HepG2 (cell line): ENCODE measurements around the gene GDPGP1. TPM values are rescaled to one million over a fixed set of nuclear protein-coding genes. Genes with fewer than 3 reads are reported as not detected.

Experiments used
- ASH2L ChIP-seq: fragments of 300-600, 200-600 bp; sonication (generic); IDR thresholded peaks from 2 replicates; pipeline ENCODE4 v1.7.0; 2017; ENCODE audit warnings: low read depth, mild to moderate bottlenecking, moderate library complexity, mixed read lengths, low read length; ENCODE audit not compliant: insufficient read length
- CAMTA2 ChIP-seq: sonication (generic); formaldehyde crosslinking; IDR thresholded peaks from 2 replicates; pipeline ENCODE4 v1.4.0; 2020; ENCODE audit warnings: mild to moderate bottlenecking, missing genetic modification reagents, borderline replicate concordance
- ESRRA ChIP-seq: sonication (generic); formaldehyde crosslinking; IDR thresholded peaks from 2 replicates; pipeline ENCODE4 v1.5.1; 2020; ENCODE audit warnings: mild to moderate bottlenecking, low read depth, missing genetic modification reagents
- EZH2 ChIP-seq: conservative IDR thresholded peaks from 2 replicates; pipeline ENCODE4 v1.6.1; 2012; ENCODE audit warnings: mild to moderate bottlenecking, low read depth, low read length, moderate library complexity
- ISL2 ChIP-seq: sonication (generic); formaldehyde crosslinking; IDR thresholded peaks from 2 replicates; pipeline ENCODE4 v1.5.0; 2020; ENCODE audit warnings: missing genetic modification reagents
- KDM4B ChIP-seq: sonication (generic); formaldehyde crosslinking; IDR thresholded peaks from 2 replicates; pipeline ENCODE4 v1.4.0; 2020; ENCODE audit warnings: missing genetic modification reagents
- KDM5B ChIP-seq: sonication (generic); formaldehyde crosslinking; IDR thresholded peaks from 2 replicates; pipeline ENCODE4 v1.4.0; 2020; ENCODE audit warnings: missing genetic modification reagents, mild to moderate bottlenecking, borderline replicate concordance
- KDM6A ChIP-seq: IDR thresholded peaks from 2 replicates; pipeline ENCODE4 v1.6.1; 2016; ENCODE audit warnings: low read depth
- KMT2B ChIP-seq: IDR thresholded peaks from 2 replicates; pipeline ENCODE4 v1.6.1; 2016; ENCODE audit warnings: missing genetic modification reagents, missing compliant biosample characterization
- MEF2D ChIP-seq: sonication (generic); formaldehyde crosslinking; IDR thresholded peaks from 2 replicates; pipeline ENCODE4 v1.5.1; 2020; ENCODE audit warnings: mild to moderate bottlenecking, missing genetic modification reagents
- NR2F1 ChIP-seq, 2 experiments: fragments of 450-650 bp in 1 of 2; formaldehyde crosslinking in 1 of 2; IDR thresholded peaks; 2 replicates each; pipeline versions ENCODE4 v1.5.0 to v1.6.1; 2016 to 2020; ENCODE audit warnings: mild to moderate bottlenecking in 1 of 2, missing compliant biosample characterization in 1 of 2, missing genetic modification reagents in 1 of 2, moderate library complexity in 1 of 2
- PHB2 ChIP-seq: fragments of 450-650 bp; IDR thresholded peaks from 2 replicates; pipeline ENCODE4 v1.6.1; 2018; ENCODE audit not compliant: partially characterized antibody
- POLR2G ChIP-seq: fragments of 200-400 bp; formaldehyde crosslinking; IDR thresholded peaks from 2 replicates; pipeline ENCODE4 v1.6.1; 2018; ENCODE audit warnings: mild to moderate bottlenecking, low read depth, low read length, moderate library complexity
- SSRP1 ChIP-seq: IDR thresholded peaks from 2 replicates; pipeline ENCODE4 v1.6.1; 2016; ENCODE audit warnings: control low read depth
- TAF1 ChIP-seq: sonication (generic); formaldehyde crosslinking; IDR thresholded peaks from 2 replicates; pipeline ENCODE4 v1.4.0; 2020; ENCODE audit warnings: missing genetic modification reagents
- TBL1XR1 ChIP-seq: fragments of 150-350 bp; IDR thresholded peaks from 2 replicates; pipeline ENCODE4 v1.6.1; 2014; ENCODE audit warnings: borderline replicate concordance, low read length; ENCODE audit not compliant: partially characterized antibody
- TFDP1 ChIP-seq: IDR thresholded peaks from 2 replicates; pipeline ENCODE4 v1.6.1; 2016; ENCODE audit warnings: missing compliant biosample characterization, missing genetic modification reagents, borderline replicate concordance
- ZFP36 ChIP-seq: fragments of 150-350 bp; IDR thresholded peaks from 2 replicates; pipeline ENCODE4 v1.6.1; 2018; ENCODE audit warnings: borderline replicate concordance, low read length, low read depth; ENCODE audit not compliant: partially characterized antibody
- ZFP82 ChIP-seq: sonication (generic); formaldehyde crosslinking; IDR thresholded peaks from 2 replicates; pipeline ENCODE4 v1.5.1; 2020; ENCODE audit warnings: mild to moderate bottlenecking, missing genetic modification reagents, borderline replicate concordance
- ZNF230 ChIP-seq: sonication (generic); formaldehyde crosslinking; IDR thresholded peaks from 2 replicates; pipeline ENCODE4 v1.4.0; 2020; ENCODE audit warnings: mild to moderate bottlenecking, missing genetic modification reagents
- ZNF256 ChIP-seq: sonication (generic); formaldehyde crosslinking; conservative IDR thresholded peaks from 2 replicates; pipeline ENCODE4 v1.4.0; 2020; ENCODE audit warnings: missing genetic modification reagents
- ZNF549 ChIP-seq: sonication (generic); formaldehyde crosslinking; IDR thresholded peaks from 2 replicates; pipeline ENCODE4 v1.5.0; 2020; ENCODE audit warnings: missing genetic modification reagents
- ZNF605 ChIP-seq: sonication (generic); formaldehyde crosslinking; IDR thresholded peaks from 2 replicates; pipeline ENCODE4 v1.8.0; 2022; ENCODE audit warnings: mild to moderate bottlenecking, missing genetic modification reagents
- ZNF7 ChIP-seq: IDR thresholded peaks from 2 replicates; pipeline ENCODE4 v1.6.1; 2016; ENCODE audit warnings: missing biosample characterization, missing genetic modification reagents
- ZNF75D ChIP-seq: sonication (generic); formaldehyde crosslinking; IDR thresholded peaks from 2 replicates; pipeline ENCODE4 v1.8.1; 2023; ENCODE audit warnings: missing genetic modification reagents, mild to moderate bottlenecking, borderline replicate concordance
- ZNF770 ChIP-seq: sonication (generic); formaldehyde crosslinking; IDR thresholded peaks from 2 replicates; pipeline ENCODE4 v1.5.0; 2020; ENCODE audit warnings: mild to moderate bottlenecking, missing genetic modification reagents
- ZSCAN12 ChIP-seq: sonication (generic); formaldehyde crosslinking; IDR thresholded peaks from 2 replicates; pipeline ENCODE4 v1.9.0; 2021; ENCODE audit warnings: mild to moderate bottlenecking, missing genetic modification reagents
- polyA plus RNA-seq, 8 experiments: library from polyadenylated mRNA; depleted of rRNA in 3 of 8; stranded (reverse) in 7 of 8; unstranded in 1 of 8; fragments of >200 nt; fragmentation: Illumina TruSeq in 4 of 8; extraction: Trizol in 4 of 8; gene quantifications; 2 replicates each; pipeline versions ENCODE4 v1.2.1 to v1.2.3, GENCODE V29; 2011 to 2016; ENCODE audit warnings: low read depth in 4 of 8, missing spikeins in 1 of 8, mixed read lengths in 1 of 8; ENCODE audit not compliant: insufficient read depth in 1 of 8
- total RNA-seq, 5 experiments: library from RNA; depleted of rRNA; stranded (reverse); fragments of >200 nt; fragmentation: Illumina TruSeq; extraction: Trizol; gene quantifications; 2 replicates each; pipeline ENCODE4 v1.2.3, GENCODE V29; 2016; ENCODE audit warnings: low read depth in 1 of 5

Gene GDPGP1
- total and polyA plus RNA-seq, 2 of the 13 experiments (the other 11 are each of a cell fraction or from before 2014, with no cell fraction given), result 1.5 to 4.3 TPM

- TF ChIP-seq ZNF75D (CRISPR knock-in tag), result no peak
- TF ChIP-seq ZNF256 (CRISPR knock-in tag), result no peak
- no peak for TF ChIP-seq ZNF230 (CRISPR knock-in tag)
- TF ChIP-seq POLR2G, result peak; percentile 85
- TF ChIP-seq MEF2D, result no peak
- peak; percentile 40 for TF ChIP-seq ASH2L
- no peak for TF ChIP-seq ZNF770 (CRISPR knock-in tag)
- no peak for TF ChIP-seq ZFP82
- TF ChIP-seq ISL2 (CRISPR knock-in tag), result no peak
- no peak for TF ChIP-seq ZNF549 (CRISPR knock-in tag)
- TF ChIP-seq KMT2B (CRISPR knock-in tag), result no peak
- TF ChIP-seq ZNF7 (CRISPR knock-in tag), result no peak
- TF ChIP-seq ESRRA (CRISPR knock-in tag), result no peak
- no peak for TF ChIP-seq ZNF605 (CRISPR knock-in tag)
- TF ChIP-seq CAMTA2 (CRISPR knock-in tag), result no peak
- TF ChIP-seq NR2F1 (CRISPR knock-in tag; IDR thresholded peaks at IDR 0.05), result 0 out of 4 replicates have a peak, but pooled peaks of 1 of the 2 experiments have one; percentile 25
- TF ChIP-seq TFDP1 (CRISPR knock-in tag), result no peak
- no peak for TF ChIP-seq SSRP1 (CRISPR knock-in tag)
- TF ChIP-seq EZH2, result no peak
- TF ChIP-seq TBL1XR1, result no peak
- no peak for TF ChIP-seq KDM5B
- TF ChIP-seq TAF1 (CRISPR knock-in tag), result peak; percentile 54; the same call in 1 of the 2 replicates
- TF ChIP-seq KDM6A (CRISPR knock-in tag), result no peak
- no peak for TF ChIP-seq PHB2
- no peak for TF ChIP-seq ZFP36
- no peak for TF ChIP-seq ZSCAN12 (CRISPR knock-in tag)
- TF ChIP-seq KDM4B (CRISPR knock-in tag), result no peak
These were observed at the start of gene GDPGP1 (continued) for GRCh38 chr15:90234096-90234988.
